Nephron progenitor cell (in vitro differentiated cells): ENCODE measurements around the gene KIAA1549.

Source experiments
- DNase-seq: peaks from one replicate; pipeline ENCODE4 v3.0.0; 2021
- H3K27ac Mint-ChIP-seq: 2 replicates; pipeline ENCODE4 v1.8.0; 2021; ENCODE audit warnings: mild to moderate bottlenecking, moderate library complexity, mixed read lengths
- H3K27me3 Mint-ChIP-seq: 2 replicates; pipeline ENCODE4 v1.8.0; 2021; ENCODE audit warnings: mild to moderate bottlenecking, low read depth, mixed read lengths; ENCODE audit not compliant: poor library complexity
- H3K36me3 Mint-ChIP-seq: 2 replicates; pipeline ENCODE4 v1.8.0; 2021; ENCODE audit warnings: low read depth, mixed read lengths
- H3K4me1 Mint-ChIP-seq: 2 replicates; pipeline ENCODE4 v1.8.0; 2021; ENCODE audit warnings: mixed read lengths
- H3K4me3 Mint-ChIP-seq: 2 replicates; pipeline ENCODE4 v1.8.0; 2021; ENCODE audit warnings: mild to moderate bottlenecking, moderate library complexity, mixed read lengths
- H3K9me3 Mint-ChIP-seq: 2 replicates; pipeline ENCODE4 v1.8.0; 2021; ENCODE audit warnings: mild to moderate bottlenecking, moderate library complexity, mixed read lengths
- TF ChIP-seq, protein P1 (sequence below): fragments of 200-600 bp; sonication (generic); IDR thresholded peaks from 2 replicates; pipeline ENCODE4 v1.5.0; 2021; ENCODE audit warnings: antibody characterized with exemption

Gene KIAA1549

DNA sequence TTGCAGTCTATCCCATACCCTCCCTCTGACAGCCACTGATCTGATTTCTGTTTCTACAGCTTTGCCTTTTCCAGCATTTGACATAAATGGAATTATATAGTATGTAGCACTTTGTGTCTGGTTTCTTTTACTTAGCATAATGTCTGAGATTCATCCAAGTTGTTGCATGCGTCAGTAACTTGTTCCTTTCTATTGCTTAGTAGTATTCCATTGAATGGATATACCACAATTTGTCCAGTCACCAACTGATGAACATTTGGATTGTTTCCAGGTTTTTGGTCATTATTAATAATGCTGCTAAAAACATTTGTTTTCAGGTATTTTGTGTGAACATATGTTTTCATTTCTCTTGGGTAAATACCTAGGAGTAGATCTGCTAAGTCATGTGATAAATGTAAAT lies 6.5 kb upstream of the KIAA1549 start:
- H3K36me3 Mint-ChIP-seq = no peaks in the 10 kb centered on the region
- H3K27ac Mint-ChIP-seq = no peak overlapping the region
- peaks cover 13% of the 10 kb centered on the region for H3K27me3 Mint-ChIP-seq
- peaks cover 29% of the 10 kb centered on the region for H3K9me3 Mint-ChIP-seq
- DNase-seq = no peak
- no peak overlapping the region for H3K4me3 Mint-ChIP-seq
- TF ChIP-seq, protein P1, sequence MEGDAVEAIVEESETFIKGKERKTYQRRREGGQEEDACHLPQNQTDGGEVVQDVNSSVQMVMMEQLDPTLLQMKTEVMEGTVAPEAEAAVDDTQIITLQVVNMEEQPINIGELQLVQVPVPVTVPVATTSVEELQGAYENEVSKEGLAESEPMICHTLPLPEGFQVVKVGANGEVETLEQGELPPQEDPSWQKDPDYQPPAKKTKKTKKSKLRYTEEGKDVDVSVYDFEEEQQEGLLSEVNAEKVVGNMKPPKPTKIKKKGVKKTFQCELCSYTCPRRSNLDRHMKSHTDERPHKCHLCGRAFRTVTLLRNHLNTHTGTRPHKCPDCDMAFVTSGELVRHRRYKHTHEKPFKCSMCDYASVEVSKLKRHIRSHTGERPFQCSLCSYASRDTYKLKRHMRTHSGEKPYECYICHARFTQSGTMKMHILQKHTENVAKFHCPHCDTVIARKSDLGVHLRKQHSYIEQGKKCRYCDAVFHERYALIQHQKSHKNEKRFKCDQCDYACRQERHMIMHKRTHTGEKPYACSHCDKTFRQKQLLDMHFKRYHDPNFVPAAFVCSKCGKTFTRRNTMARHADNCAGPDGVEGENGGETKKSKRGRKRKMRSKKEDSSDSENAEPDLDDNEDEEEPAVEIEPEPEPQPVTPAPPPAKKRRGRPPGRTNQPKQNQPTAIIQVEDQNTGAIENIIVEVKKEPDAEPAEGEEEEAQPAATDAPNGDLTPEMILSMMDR = no peak
- peaks cover under 1% of the 10 kb centered on the region for H3K4me1 Mint-ChIP-seq

DNA sequence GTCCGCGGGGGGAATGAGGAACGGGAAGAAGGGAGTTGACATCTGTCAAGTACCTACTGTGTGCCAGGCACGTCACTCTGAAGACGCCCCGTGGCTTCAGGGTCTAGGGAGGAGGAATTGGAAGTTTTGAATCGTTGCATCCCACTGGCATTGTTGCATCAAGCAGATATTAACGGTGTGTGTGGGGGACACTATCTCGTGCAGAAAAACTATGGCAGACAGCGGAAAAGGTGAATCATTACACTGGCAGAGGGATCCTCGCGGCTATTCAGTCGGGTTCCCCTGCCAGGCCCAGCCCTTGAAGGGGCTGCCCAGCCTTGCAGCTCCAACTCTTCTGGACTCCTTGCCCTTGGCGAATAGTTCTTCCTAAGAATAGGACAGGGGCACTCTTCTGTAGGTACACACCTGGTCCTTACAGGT lies 1.0 kb upstream of the KIAA1549 start:
- no peak for DNase-seq
- Mint-ChIP-seq H3K4me3 (peak overlapping the region; percentile 82), H3K9me3 (peaks cover 5% of the 10 kb centered on the region), H3K27ac (peak overlapping the region; percentile 76), H3K36me3 (no peaks in the 10 kb centered on the region), H3K4me1 (peaks cover 41% of the 10 kb centered on the region), H3K27me3 (peaks cover 21% of the 10 kb centered on the region)
- TF ChIP-seq, protein P1 = no peak

DNA sequence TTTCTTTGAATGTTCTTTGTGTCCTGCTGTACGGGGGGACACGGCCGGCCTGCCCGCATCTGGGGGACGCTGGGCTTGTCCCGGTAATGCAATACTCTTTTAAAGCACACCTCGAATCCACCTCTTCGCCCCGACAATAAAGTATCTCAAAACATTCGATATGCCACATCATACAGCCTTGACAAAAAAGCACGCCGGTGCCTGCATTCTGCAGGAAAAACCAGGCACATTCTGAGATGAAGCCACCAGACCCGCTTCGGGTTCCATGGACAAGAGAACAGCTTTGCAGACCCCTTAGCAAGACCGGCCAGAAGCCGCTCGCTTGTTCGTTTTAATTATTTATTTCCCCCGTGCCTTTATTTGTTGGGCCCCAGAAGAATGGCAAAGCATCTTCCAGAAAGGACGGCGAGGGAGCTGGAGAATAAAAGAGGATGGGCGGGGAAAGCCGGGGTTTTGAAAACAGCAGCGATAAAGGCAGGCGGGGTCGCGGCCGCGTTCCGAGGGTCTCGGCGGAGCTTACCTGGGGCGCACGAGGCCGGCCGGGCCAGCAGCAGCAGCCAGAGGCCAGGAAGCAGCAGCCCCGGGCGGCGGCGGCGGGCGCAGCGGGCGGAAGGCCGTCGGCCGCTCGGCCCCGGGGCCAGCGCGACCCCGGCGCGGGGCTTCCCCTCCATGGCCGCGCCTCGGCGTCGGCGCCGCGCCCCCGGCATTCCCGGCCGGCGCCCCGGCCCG lies 462 bp downstream of the KIAA1549 start:
- DNase-seq = peak; percentile 14
- H3K27ac Mint-ChIP-seq = peak overlapping the region; percentile 91
- TF ChIP-seq, protein P1 = no peak
- H3K4me3 Mint-ChIP-seq = peak overlapping the region; percentile 98
- H3K27me3 Mint-ChIP-seq = peaks cover 16% of the 10 kb centered on the region
- peaks cover 47% of the 10 kb centered on the region for H3K4me1 Mint-ChIP-seq
- no peaks in the 10 kb centered on the region for H3K36me3 Mint-ChIP-seq
- H3K9me3 Mint-ChIP-seq = no peaks in the 10 kb centered on the region

DNA sequence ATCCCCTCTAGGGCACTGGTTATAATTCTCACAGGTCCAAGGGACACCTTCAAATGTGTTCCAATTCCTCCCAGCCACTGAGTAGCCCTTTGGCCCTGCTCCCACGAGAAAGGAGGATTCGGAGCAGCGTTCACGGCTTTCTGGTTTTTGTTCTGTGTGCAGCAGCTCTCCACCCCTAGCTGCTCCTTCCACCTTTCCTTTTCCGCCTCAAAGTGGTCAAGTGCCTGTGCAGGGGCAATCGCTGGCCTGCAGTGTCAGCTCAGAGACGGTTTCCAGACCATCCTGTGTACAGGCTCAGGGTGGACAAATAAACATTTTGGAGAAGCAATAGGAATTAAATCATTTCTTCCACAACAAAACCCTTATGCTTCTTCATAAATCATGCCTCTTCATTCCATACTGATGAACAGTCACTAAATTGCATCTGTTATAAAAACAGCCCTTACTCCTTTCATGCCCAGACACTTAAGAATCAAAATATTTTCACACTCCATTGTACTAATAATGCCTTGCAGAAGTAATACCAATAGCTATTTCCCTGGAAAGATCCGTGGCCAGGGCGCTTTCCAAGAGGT lies 1.1 kb downstream of the KIAA1549 start:
- DNase-seq = peak; percentile 19
- peaks cover 13% of the 10 kb centered on the region for H3K27me3 Mint-ChIP-seq
- H3K36me3 Mint-ChIP-seq = no peaks in the 10 kb centered on the region
- TF ChIP-seq, protein P1 = no peak
- peak overlapping the region; percentile 98 for H3K4me3 Mint-ChIP-seq
- peak overlapping the region; percentile 91 for H3K27ac Mint-ChIP-seq
- no peaks in the 10 kb centered on the region for H3K9me3 Mint-ChIP-seq
- H3K4me1 Mint-ChIP-seq = peaks cover 54% of the 10 kb centered on the region

DNA sequence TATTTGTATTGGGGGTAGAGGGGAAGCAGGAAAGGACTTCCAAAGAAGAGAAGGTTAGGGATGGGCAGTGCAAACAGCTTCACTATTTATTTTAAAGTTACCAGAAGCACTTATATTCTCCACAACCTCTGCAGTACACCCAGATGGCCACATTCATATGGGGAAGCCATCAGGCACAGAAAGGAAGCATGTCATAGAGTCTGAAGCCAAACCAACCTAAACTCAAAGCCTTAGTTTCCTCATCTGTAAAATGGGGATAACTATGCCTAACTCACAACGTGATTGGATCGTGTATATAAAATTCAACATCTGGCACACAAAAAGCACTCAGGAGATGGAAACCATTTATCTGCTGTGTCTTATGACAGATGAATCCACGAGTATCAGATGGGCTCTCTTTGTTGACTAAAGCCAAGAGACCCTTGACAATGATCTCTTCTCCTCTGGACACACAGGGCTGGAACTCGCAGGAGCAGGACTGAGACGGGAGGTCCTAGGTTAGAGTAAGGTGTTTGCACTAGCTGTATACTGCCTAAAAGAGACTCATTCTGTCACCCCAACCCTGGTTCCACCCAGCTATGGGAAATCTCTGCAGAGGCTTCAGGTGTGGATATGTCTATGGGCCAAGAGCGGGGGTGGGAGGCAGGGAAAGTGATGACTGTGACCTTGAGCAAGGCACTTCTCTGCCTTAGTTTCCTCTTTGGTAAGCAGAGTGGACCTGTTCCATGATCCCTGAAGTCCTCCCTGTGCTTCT lies 1.8 kb downstream of the KIAA1549 start:
- DNase-seq = no peak
- H3K4me1 Mint-ChIP-seq = peaks cover 59% of the 10 kb centered on the region

More for the DNA sequence above, 1.8 kb downstream of the KIAA1549 start:
- peaks cover 13% of the 10 kb centered on the region for H3K27me3 Mint-ChIP-seq
- no peaks in the 10 kb centered on the region for H3K9me3 Mint-ChIP-seq
- H3K4me3 Mint-ChIP-seq = peak overlapping the region; percentile 98
- no peak overlapping the region for H3K27ac Mint-ChIP-seq
- H3K36me3 Mint-ChIP-seq = no peaks in the 10 kb centered on the region
- TF ChIP-seq, protein P1 = no peak
